H9 (cell line): ENCODE measurements around the gene CCT3. TPM values are rescaled to one million over a fixed set of nuclear protein-coding genes. Genes with fewer than 3 reads are reported as not detected.

ENCODE experiments used
- DNase-seq: peaks from one replicate; pipeline ENCODE4 v3.0.0-alpha.2; 2017
- H2AFZ ChIP-seq: one replicate; pipeline ENCODE4 v1.6.1; 2013; ENCODE audit warnings: mild to moderate bottlenecking, low read length, control low read depth, moderate library complexity
- H2AK5ac ChIP-seq: 2 replicates; pipeline ENCODE4 v1.6.1; 2013; ENCODE audit warnings: low read length, control low read depth, mixed read lengths; ENCODE audit not compliant: insufficient read length
- H2BK120ac ChIP-seq: one replicate; pipeline ENCODE4 v1.6.1; 2013; ENCODE audit warnings: low read depth, mild to moderate bottlenecking, low read length, control low read depth, inconsistent platforms; ENCODE audit not compliant: poor library complexity, severe bottlenecking
- H2BK12ac ChIP-seq: 2 replicates; pipeline ENCODE4 v1.6.1; 2013; ENCODE audit warnings: low read length, control low read depth, mixed read lengths, low read depth; ENCODE audit not compliant: insufficient read length
- H2BK15ac ChIP-seq: 2 replicates; pipeline ENCODE4 v1.6.1; 2013; ENCODE audit warnings: low read depth, low read length, control low read depth
- H2BK20ac ChIP-seq: one replicate; pipeline ENCODE4 v1.6.1; 2013; ENCODE audit warnings: low read depth, mild to moderate bottlenecking, low read length, control low read depth, inconsistent platforms; ENCODE audit not compliant: poor library complexity, severe bottlenecking
- H2BK5ac ChIP-seq: 2 replicates; pipeline ENCODE4 v1.6.1; 2013; ENCODE audit warnings: low read length, control low read depth, mixed read lengths; ENCODE audit not compliant: insufficient read length
- H3K14ac ChIP-seq: 2 replicates; pipeline ENCODE4 v1.6.1; 2013; ENCODE audit warnings: low read length, control low read depth; ENCODE audit not compliant: insufficient read depth
- H3K18ac ChIP-seq: 2 replicates; pipeline ENCODE4 v1.6.1; 2013; ENCODE audit warnings: low read depth, mild to moderate bottlenecking, mixed read lengths, low read length, control low read depth; ENCODE audit not compliant: insufficient read length
- H3K23ac ChIP-seq: 2 replicates; pipeline ENCODE4 v1.6.1; 2013; ENCODE audit warnings: low read length, control low read depth, mixed read lengths, low read depth; ENCODE audit not compliant: insufficient read length
- H3K23me2 ChIP-seq: 2 replicates; pipeline ENCODE4 v1.6.1; 2013; ENCODE audit warnings: low read depth, mild to moderate bottlenecking, mixed read lengths, low read length, control low read depth; ENCODE audit not compliant: insufficient read length, poor library complexity, severe bottlenecking
- H3K27ac ChIP-seq: 2 replicates; pipeline ENCODE4 v1.5.1; 2013; ENCODE audit warnings: low read length, control low read depth, mixed read lengths, low read depth; ENCODE audit not compliant: insufficient read length
- H3K27me3 ChIP-seq: 2 replicates; pipeline ENCODE4 v1.6.1; 2013; ENCODE audit warnings: low read length, control low read depth, inconsistent platforms; ENCODE audit not compliant: insufficient read depth
- H3K4ac ChIP-seq: 2 replicates; pipeline ENCODE4 v1.6.1; 2013; ENCODE audit warnings: low read depth, mild to moderate bottlenecking, control low read depth, inconsistent platforms, low read length, moderate library complexity
- H3K4me1 ChIP-seq: 2 replicates; pipeline ENCODE4 v1.6.1; 2013; ENCODE audit warnings: low read length, control low read depth, inconsistent platforms; ENCODE audit not compliant: insufficient read depth
- H3K4me2 ChIP-seq: 2 replicates; pipeline ENCODE4 v1.6.1; 2013; ENCODE audit warnings: low read length, control low read depth, mixed read lengths; ENCODE audit not compliant: insufficient read length, insufficient read depth
- H3K56ac ChIP-seq: 2 replicates; pipeline ENCODE4 v1.6.1; 2013; ENCODE audit warnings: low read depth, mild to moderate bottlenecking, mixed read lengths, low read length, control low read depth; ENCODE audit not compliant: insufficient read length
- H3K79me1 ChIP-seq: 2 replicates; pipeline ENCODE4 v1.6.1; 2013; ENCODE audit warnings: low read depth, mild to moderate bottlenecking, moderate library complexity, low read length, control low read depth, inconsistent platforms; ENCODE audit not compliant: insufficient read depth, poor library complexity, severe bottlenecking
- H3K79me2 ChIP-seq: 2 replicates; pipeline ENCODE4 v1.6.1; 2013; ENCODE audit warnings: low read length, control low read depth, inconsistent platforms; ENCODE audit not compliant: insufficient read depth
- H3K9ac ChIP-seq: 2 replicates; pipeline ENCODE4 v1.6.1; 2013; ENCODE audit warnings: low read length, control low read depth, mixed read lengths; ENCODE audit not compliant: insufficient read length; ENCODE audit errors: extremely low read depth
- H3K9me3 ChIP-seq: one replicate; pipeline ENCODE4 v1.6.1; 2013; ENCODE audit warnings: low read depth, low read length, inconsistent platforms; ENCODE audit not compliant: control insufficient read depth
- H3T11ph ChIP-seq: one replicate; pipeline ENCODE4 v1.6.1; 2013; ENCODE audit warnings: mild to moderate bottlenecking, low read length, control low read depth, inconsistent platforms
- H4K20me1 ChIP-seq: one replicate; pipeline ENCODE4 v1.6.1; 2013; ENCODE audit not compliant: control insufficient read depth, insufficient read length, insufficient read depth
- H4K5ac ChIP-seq: 2 replicates; pipeline ENCODE4 v1.6.1; 2013; ENCODE audit warnings: low read depth, mild to moderate bottlenecking, mixed read lengths, low read length, control low read depth; ENCODE audit not compliant: insufficient read length
- H4K8ac ChIP-seq: replicated peaks from 2 replicates; pipeline ENCODE4 v1.6.1; 2013; ENCODE audit warnings: low read length, control low read depth, mixed read lengths, low read depth; ENCODE audit not compliant: insufficient read length
- H4K91ac ChIP-seq: 2 replicates; pipeline ENCODE4 v1.6.1; 2013; ENCODE audit warnings: low read depth, mild to moderate bottlenecking, moderate library complexity, mixed read lengths, low read length, control low read depth; ENCODE audit not compliant: insufficient read length
- H3K27ac Mint-ChIP-seq, 3 experiments: 2 replicates in 2 of 3; 3 replicates in 1 of 3; pipeline ENCODE4 v1.8.0; 2020 to 2021; ENCODE audit warnings: mixed read lengths in 3 of 3, mild to moderate bottlenecking in 1 of 3, moderate library complexity in 1 of 3
- H3K27me3 Mint-ChIP-seq: 2 replicates; pipeline ENCODE4 v1.8.0; 2021; ENCODE audit warnings: low read depth, mild to moderate bottlenecking, moderate library complexity, mixed read lengths
- H3K36me3 Mint-ChIP-seq, 3 experiments: 2 replicates in 2 of 3; 3 replicates in 1 of 3; pipeline ENCODE4 v1.8.0; 2020 to 2021; ENCODE audit warnings: low read depth in 3 of 3, mixed read lengths in 3 of 3; ENCODE audit not compliant: insufficient read depth in 1 of 3
- H3K4me1 Mint-ChIP-seq, 2 experiments: 2 replicates each; pipeline ENCODE4 v1.8.0; 2020; ENCODE audit warnings: mixed read lengths in 2 of 2
- H3K4me3 Mint-ChIP-seq, 2 experiments: 2 replicates in 1 of 2; 3 replicates in 1 of 2; pipeline ENCODE4 v1.8.0; 2020 to 2021; ENCODE audit warnings: mild to moderate bottlenecking in 2 of 2, mixed read lengths in 2 of 2, moderate library complexity in 1 of 2
- H3K9me3 Mint-ChIP-seq, 2 experiments: 2 replicates in 1 of 2; 3 replicates in 1 of 2; pipeline ENCODE4 v1.8.0; 2020; ENCODE audit warnings: mild to moderate bottlenecking in 2 of 2, mixed read lengths in 2 of 2, moderate library complexity in 1 of 2
- WGBS: extraction: QIAGEN DNeasy Blood & Tissue Kit; methylation state at CpG from one replicate; pipeline ENCODE4 v1.1.7; 2013; ENCODE audit warnings: missing lambda C conversion rate, low lambda C conversion rate, mixed read lengths; ENCODE audit not compliant: insufficient read length; ENCODE audit errors: extremely low coverage; 5-methylcytosine and 5-hydroxymethylcytosine counted together
- total RNA-seq: library from RNA; stranded (reverse); gene quantifications from 2 replicates; pipeline ENCODE4 v1.2.1, GENCODE V29; 2021
- TF ChIP-seq, protein P1 (sequence below): fragments of 200-600 bp; sonication (generic); conservative IDR thresholded peaks from 3 replicates; pipeline ENCODE4 v1.8.0; 2021; ENCODE audit warnings: antibody characterized with exemption, mild to moderate bottlenecking

CCT3 gene
- total RNA-seq, 1 experiment from 2014 or later: 524 TPM

DNA sequence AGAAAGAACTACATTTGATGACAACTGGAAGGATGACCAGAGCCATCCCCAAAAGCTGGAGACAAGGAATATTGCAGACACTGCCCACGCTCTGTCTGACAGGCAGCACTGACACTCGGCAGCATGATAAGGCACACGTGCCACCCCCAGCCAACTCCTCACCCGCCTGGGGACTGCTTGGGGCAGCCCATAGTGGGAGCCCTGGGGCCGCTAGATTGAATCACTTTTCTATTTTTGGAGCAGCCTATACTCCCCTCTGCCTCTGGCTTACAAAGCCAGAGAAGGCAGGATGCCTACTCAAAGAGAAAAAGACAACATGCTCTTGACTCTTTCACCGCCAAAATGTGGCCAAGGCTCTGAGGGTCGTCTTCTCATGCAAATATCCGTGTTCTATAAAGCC is 56.8 kb downstream of the CCT3 start:
- Histone ChIP-seq H3K23me2 (peaks cover 12% of the 10 kb centered on the region), H3K14ac (no peak overlapping the region), H2BK15ac (no peak overlapping the region), H3K23ac (no peak overlapping the region), H2BK20ac (no peak overlapping the region), H3K27me3 (no peaks in the 10 kb centered on the region), H2BK12ac (no peak overlapping the region), H3K18ac (no peak overlapping the region), H2BK120ac (no peak overlapping the region), H3K79me2 (peaks cover 22% of the 10 kb centered on the region), H4K91ac (no peak overlapping the region), H3K27ac (no peak overlapping the region), H3K56ac (no peak overlapping the region), H3K9ac (peak overlapping the region; percentile 92), H3K79me1 (peaks cover 5% of the 10 kb centered on the region), H3K4me2 (peak overlapping the region; percentile 93), H4K8ac (no peak overlapping the region), H2BK5ac (no peak overlapping the region), H2AFZ (no peak overlapping the region), H3K9me3 (no peaks in the 10 kb centered on the region), H4K20me1 (no peaks in the 10 kb centered on the region), H3K4me1 (no peaks in the 10 kb centered on the region), H4K5ac (no peak overlapping the region), H3T11ph (no peak overlapping the region), H3K4ac (no peak overlapping the region), H2AK5ac (no peak overlapping the region)
- WGBS: no CpG with 5 or more reads among the region's 8 CpGs
- Mint-ChIP-seq H3K27me3 (no peaks in the 10 kb centered on the region; the same call in 1 of the 2 replicates), H3K27ac (peak overlapping the region in 1 of 3 experiments; percentile 97; a peak in 1 of 7 replicates), H3K4me1 (peaks cover 24 to 29% of the 10 kb centered on the region in 2 experiments), H3K36me3 (peaks cover 24 to 33% (median 27%) of the 10 kb centered on the region in 3 experiments; a peak in 6 of 7 replicates), H3K9me3 (no peaks in the 10 kb centered on the region), H3K4me3 (peak overlapping the region; percentile 97 to 98)
- DNase-seq: no peak
- TF ChIP-seq, protein P1, sequence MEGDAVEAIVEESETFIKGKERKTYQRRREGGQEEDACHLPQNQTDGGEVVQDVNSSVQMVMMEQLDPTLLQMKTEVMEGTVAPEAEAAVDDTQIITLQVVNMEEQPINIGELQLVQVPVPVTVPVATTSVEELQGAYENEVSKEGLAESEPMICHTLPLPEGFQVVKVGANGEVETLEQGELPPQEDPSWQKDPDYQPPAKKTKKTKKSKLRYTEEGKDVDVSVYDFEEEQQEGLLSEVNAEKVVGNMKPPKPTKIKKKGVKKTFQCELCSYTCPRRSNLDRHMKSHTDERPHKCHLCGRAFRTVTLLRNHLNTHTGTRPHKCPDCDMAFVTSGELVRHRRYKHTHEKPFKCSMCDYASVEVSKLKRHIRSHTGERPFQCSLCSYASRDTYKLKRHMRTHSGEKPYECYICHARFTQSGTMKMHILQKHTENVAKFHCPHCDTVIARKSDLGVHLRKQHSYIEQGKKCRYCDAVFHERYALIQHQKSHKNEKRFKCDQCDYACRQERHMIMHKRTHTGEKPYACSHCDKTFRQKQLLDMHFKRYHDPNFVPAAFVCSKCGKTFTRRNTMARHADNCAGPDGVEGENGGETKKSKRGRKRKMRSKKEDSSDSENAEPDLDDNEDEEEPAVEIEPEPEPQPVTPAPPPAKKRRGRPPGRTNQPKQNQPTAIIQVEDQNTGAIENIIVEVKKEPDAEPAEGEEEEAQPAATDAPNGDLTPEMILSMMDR: no peak
